ENCODE data around the gene ZFP36L1.

ZFP36L1 gene

DNA sequence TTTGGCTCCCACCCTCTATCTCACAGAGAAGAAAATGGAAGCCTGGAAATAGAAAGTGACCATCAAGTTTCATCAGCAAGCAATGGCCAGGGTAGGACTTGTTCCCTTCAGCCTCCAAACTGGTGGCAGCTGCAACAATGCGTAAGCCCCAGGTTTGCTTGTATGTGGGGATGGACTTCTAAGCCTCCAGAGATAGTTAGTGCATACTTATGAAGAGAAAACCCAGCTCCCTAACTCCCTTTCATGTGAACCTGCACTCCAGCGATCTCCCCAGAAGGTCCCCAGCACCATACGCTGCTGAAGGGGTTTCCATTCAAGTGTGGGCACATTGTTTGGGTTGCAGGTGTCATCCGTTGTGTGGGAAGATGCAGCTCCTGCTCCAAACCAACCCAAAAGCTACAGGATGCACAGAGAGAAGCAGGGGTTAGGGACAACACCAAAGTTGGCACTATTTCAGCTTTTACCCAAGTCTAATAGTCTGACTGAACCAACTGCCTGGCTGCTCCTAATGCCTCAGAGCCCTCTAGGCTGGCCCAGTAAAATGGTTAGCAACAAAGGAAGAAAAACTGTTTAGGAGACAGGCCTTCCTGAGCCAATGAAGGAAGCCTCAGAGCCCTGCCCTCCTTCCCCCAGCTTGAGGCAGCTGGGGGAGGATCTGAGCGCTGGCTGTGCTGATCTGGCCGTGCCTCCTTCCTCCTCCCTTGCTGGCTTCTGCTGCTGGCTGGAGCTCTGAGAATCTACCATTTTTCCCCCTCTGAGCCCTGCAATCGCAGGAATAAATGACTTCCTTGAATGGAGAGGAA lies 12.3 kb downstream of the ZFP36L1 start:
- DNase-seq (ENCODE audit: insufficient read length) (no peak), FAIRE-seq (no peak)
- TF ChIP-seq TAF1 (IDR thresholded peaks at IDR 0.05; ENCODE audit: borderline replicate concordance, low read depth, low read length), result no peak
- no peak for TF ChIP-seq POLR2AphosphoS5 (IDR thresholded peaks at IDR 0.05; ENCODE audit: low read depth, low read length)
- TF ChIP-seq POLR2A (IDR thresholded peaks at IDR 0.05; ENCODE audit: low read depth, low read length), result no peak

DNA sequence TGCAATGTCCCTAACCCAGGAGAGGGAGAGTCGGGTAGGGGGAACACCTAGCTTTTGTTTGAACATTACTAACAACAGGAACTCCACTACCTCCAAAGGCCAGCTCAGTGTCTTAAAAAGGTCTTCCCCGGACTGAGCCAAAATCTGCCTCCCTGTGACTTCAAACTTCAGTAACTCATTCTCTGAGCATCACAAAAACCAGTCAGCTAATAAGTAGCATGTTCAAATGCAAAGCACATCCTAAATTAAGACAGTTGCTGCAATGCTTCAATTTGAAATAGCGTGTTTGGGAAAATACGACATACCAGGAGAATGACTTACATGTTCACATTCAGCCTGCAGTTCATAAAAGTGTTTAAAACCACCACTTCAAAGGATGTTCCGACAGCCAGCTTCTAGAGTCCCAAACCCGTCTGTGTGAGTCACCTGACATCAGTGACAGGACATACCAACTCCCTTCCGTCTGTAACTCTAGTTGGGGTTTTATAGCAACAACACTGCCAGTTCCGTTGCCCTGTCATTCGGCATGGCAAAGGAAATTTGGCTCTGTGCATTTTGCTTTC lies 13.0 kb downstream of the ZFP36L1 start:
- TF ChIP-seq POLR2A (IDR thresholded peaks at IDR 0.05; ENCODE audit: low read depth, low read length) (no peak), POLR2AphosphoS5 (IDR thresholded peaks at IDR 0.05; ENCODE audit: low read depth, low read length) (no peak), TAF1 (IDR thresholded peaks at IDR 0.05; ENCODE audit: borderline replicate concordance, low read depth, low read length) (no peak)
- no peak for FAIRE-seq

DNA sequence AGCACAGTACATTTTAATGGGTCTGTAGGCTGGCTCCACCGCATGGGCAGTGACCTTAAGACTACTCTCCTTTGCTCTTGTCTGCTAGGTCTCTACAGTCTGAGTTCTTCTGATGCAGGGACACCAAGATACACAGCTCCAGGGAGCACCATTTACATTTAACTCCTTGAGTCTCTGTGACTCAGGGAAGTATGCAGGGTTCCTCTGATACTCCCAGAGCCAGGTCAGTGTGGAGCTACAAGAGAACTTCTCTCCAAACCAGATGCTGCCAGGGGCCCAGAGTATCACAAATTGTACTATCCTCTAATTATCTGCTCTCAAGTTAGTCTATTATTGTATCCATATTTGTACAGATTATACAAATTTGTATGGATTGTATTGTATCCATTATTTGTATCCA lies 15.2 kb downstream of the ZFP36L1 start:
- DNase-seq (ENCODE audit: insufficient read length) (no peak), FAIRE-seq (no peak)
- TF ChIP-seq TAF1 (IDR thresholded peaks at IDR 0.05; ENCODE audit: borderline replicate concordance, low read depth, low read length) (no peak), POLR2AphosphoS5 (IDR thresholded peaks at IDR 0.05; ENCODE audit: low read depth, low read length) (no peak)

More for the DNA sequence above, 13.0 kb downstream of the ZFP36L1 start:
- no peak for DNase-seq (ENCODE audit: insufficient read length)

DNA sequence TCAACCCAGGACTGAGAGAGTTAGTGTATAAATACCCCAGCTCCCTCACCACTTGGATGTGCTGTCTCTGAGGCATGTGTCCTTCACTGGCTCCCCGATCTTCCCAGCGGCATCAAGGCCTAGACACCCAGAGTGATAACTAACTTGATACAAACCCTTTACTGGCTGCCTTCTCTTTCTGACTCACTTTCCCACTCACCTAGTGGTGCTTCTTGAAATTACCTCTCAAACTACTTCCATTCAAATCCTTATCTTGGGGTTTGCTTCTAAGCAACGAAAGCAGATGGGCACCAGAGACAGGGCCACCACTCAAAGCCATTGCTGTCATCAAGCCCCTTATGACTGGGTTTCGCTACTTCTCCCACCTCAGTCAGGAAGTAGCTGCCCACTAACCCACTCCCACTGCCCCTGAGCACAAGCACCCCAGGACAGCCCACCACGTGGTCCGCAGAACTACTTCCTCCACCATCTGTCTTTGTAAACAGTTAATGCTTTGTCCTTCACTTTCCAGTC lies 17.2 kb downstream of the ZFP36L1 start:
- TF ChIP-seq TAF1 (IDR thresholded peaks at IDR 0.05; ENCODE audit: borderline replicate concordance, low read depth, low read length) (no peak), POLR2A (IDR thresholded peaks at IDR 0.05; ENCODE audit: low read depth, low read length) (no peak)
- no peak for DNase-seq (ENCODE audit: insufficient read length)
- no peak for FAIRE-seq

DNA sequence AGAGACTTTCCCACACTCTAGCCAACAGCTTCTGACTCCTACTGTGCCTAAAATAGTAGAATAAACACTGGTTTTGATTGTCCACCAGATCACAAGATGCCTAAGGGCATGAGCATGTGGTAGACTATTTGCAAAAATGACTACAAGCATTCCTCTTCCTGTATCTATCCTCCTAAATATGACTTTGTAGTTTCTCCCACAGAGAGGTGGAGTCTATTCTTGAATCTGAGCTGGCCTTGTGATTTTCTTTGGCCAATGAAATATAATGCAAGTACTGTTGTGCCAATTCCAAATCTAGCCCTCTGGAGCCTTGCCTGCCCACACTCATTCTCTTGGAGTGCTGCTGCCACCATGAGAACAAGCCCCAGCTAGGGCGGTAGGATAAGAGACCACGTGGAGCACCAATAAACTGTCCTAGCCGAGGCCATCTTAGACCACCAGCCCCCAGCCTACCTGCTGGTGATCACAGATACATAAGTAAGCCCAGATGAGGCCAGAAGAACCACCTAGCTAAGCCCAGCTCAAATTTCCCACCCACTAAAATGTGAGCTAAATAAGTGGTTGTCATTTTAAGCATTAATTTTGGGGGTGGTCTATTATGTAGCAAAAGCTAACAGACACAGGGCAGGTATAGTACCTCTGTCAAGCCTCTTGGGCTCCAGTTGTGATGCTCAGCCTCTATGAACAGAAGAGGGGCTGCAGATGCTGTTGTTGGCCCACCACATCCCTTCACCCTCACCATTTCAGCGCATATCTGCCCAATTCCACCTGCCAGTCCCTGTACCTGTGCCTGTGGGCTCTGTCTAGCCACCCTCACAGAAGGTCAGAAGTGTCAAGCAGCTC lies 17.9 kb downstream of the ZFP36L1 start:
- DNase-seq (ENCODE audit: insufficient read length) (no peak), FAIRE-seq (no peak)
- TF ChIP-seq POLR2A (IDR thresholded peaks at IDR 0.05; ENCODE audit: low read depth, low read length) (no peak), TAF1 (IDR thresholded peaks at IDR 0.05; ENCODE audit: borderline replicate concordance, low read depth, low read length) (no peak), POLR2AphosphoS5 (IDR thresholded peaks at IDR 0.05; ENCODE audit: low read depth, low read length) (no peak)

DNA sequence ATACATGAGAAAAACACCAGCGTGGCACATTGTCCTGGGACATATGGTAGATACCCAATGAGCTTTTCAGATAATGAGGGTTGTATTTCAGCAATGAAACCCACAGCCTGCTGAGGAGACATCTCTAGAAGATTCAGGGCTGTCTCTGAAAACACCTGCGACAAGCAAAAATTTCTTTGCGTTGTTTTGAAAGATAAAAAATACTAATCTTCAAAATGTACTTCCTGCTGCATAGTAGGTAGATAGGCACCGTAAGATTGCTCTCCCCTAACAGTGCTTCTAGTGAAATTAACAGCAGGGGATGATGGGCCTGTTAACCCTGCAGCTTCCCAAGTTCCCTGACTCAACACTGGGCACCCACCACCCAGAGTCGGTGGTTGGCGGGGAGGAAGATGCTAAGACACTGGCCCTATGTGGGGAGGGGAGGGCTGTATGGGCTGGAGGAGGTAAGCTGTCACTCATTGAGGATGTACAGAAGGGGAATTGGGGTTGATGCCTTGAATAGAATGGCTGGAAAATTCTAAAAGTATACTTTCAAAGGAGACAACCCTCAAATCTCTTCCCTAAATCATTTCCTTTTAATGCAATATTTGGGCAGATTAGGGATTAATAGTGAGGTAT lies 20.0 kb downstream of the ZFP36L1 start:
- FAIRE-seq, result no peak
- no peak for TF ChIP-seq TAF1 (IDR thresholded peaks at IDR 0.05; ENCODE audit: borderline replicate concordance, low read depth, low read length)
- DNase-seq (ENCODE audit: insufficient read length), result no peak

DNA sequence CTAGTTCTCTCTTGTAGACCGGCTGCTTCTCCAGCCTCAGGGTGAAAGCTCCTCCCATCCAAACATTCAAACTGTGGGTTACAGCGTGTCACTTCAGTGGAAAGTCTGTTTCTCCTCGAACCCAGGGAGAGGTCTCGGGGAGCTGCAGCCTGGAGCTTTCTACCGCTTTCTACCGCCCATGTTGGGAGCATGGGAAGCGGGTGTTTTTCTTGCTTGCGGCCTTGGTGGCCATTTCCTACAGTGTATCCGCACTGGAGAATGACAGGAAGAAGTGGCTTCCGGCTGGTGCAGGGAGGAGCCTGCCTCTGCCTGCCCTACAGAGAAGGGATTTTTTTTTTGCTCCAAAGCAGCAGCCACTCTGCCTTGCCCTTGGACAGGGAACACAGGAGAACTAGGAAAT lies 21.2 kb downstream of the ZFP36L1 start:
- FAIRE-seq, result no peak
- TF ChIP-seq POLR2AphosphoS5 (IDR thresholded peaks at IDR 0.05; ENCODE audit: low read depth, low read length), result no peak
- no peak for TF ChIP-seq POLR2A (IDR thresholded peaks at IDR 0.05; ENCODE audit: low read depth, low read length)
- no peak for TF ChIP-seq TAF1 (IDR thresholded peaks at IDR 0.05; ENCODE audit: borderline replicate concordance, low read depth, low read length)
- DNase-seq (ENCODE audit: insufficient read length), result no peak

DNA sequence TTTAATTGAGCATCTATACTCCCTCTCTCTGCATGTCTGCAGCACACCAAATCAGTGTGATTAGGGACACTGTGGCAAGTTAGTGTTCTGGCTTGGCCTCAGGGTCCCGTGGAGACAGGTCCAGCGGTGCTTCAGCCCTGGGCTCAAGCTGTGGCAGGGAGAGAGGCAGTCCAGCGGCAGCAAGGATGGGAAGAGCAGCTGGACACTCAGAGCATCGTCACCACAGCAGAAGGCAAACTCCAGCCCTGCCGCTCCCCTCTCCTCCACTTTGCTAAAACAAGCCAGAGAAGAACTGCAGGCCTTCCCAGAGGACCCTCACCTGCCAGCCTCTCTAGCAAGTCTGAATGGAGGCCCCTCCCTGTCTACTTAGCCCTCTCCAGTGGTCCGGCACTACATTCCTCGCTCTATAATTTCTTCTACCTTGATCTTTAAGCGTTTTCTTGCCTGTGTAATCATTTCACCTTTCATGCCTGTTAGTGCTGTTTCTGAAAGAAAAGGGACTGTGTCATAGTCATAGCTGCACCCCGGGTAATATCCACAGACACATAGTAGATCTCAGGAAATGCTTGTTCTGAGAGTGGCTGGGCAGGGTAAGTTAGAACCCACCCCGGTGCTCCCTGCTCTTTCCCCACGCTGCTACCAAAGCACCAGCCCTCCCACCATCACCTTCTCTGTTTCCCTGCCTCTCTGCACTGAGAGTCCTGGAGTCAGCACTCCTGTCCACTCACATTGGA lies 22.1 kb downstream of the ZFP36L1 start:
- no peak for FAIRE-seq

DNA sequence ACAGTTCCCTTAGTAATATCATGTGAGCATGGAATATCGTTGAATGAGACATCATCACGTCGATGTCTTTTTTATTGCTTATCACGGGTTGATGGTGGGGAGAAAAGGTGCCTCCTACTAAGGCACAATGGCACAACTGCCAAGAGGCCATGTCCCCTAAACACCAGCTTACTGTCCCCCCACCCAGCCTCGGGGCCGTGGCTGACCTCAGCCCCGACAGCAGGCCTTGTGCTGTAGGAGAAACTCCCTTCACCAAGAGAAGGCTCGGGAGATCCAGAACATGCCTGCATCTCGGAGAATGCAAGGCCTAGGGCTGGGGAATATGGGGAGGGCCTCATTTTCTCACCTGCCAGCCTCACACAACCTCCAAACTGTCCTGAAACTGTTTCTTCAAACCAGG lies 22.8 kb downstream of the ZFP36L1 start:
- DNase-seq (ENCODE audit: insufficient read length) (no peak), FAIRE-seq (no peak)
- TF ChIP-seq POLR2A (IDR thresholded peaks at IDR 0.05; ENCODE audit: low read depth, low read length), result no peak
- TF ChIP-seq POLR2AphosphoS5 (IDR thresholded peaks at IDR 0.05; ENCODE audit: low read depth, low read length), result no peak
- no peak for TF ChIP-seq TAF1 (IDR thresholded peaks at IDR 0.05; ENCODE audit: borderline replicate concordance, low read depth, low read length)

More for the DNA sequence above, 22.1 kb downstream of the ZFP36L1 start:
- DNase-seq (ENCODE audit: insufficient read length), result no peak
- TF ChIP-seq TAF1 (IDR thresholded peaks at IDR 0.05; ENCODE audit: borderline replicate concordance, low read depth, low read length), result no peak
- no peak for TF ChIP-seq POLR2A (IDR thresholded peaks at IDR 0.05; ENCODE audit: low read depth, low read length)
- no peak for TF ChIP-seq POLR2AphosphoS5 (IDR thresholded peaks at IDR 0.05; ENCODE audit: low read depth, low read length)

DNA sequence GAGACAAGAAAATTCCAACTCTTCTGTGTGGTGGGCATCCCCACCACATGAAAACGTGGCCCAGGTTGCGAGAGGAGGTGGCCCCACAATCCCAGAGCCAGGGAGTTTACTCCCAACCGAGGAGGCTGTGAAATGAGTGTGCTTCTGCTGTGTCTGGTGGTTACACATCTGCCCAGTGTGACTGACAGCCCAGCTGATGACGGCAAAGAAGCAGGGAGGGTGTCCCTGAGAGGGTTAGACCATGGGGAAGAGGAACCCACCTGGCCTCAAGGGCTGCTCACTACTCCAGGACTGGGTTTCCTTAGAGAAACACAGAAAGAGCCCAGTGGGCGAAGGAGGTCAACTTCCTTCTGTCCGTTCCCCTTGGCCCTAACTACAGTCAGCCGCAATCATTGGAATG lies 24.6 kb downstream of the ZFP36L1 start:
- DNase-seq (ENCODE audit: insufficient read length) (no peak), FAIRE-seq (no peak)

DNA sequence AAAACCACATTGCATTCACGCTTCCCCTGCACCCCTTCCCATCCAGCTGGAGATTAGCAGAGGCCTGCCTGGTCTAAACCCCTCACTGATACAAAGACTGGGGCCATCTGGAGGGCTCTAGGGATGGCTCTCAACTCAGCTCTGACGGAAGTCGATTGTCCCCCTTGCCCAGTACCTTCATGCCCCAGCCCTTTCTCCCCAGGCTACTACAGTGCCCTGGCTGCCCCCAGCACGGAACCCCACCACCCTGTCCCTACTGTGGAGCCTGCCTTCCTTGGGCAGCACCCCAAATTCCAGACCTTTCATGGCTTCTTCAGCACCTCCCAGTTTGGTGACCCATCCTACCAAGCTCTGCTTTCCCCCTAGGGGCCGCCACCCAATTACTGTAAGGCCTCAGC lies 25.6 kb downstream of the ZFP36L1 start:
- TF ChIP-seq TAF1 (IDR thresholded peaks at IDR 0.05; ENCODE audit: borderline replicate concordance, low read depth, low read length), result no peak
- TF ChIP-seq POLR2A (IDR thresholded peaks at IDR 0.05; ENCODE audit: low read depth, low read length), result no peak
- no peak for TF ChIP-seq POLR2AphosphoS5 (IDR thresholded peaks at IDR 0.05; ENCODE audit: low read depth, low read length)
- no peak for FAIRE-seq
- DNase-seq (ENCODE audit: insufficient read length), result no peak

More for the DNA sequence above, 24.6 kb downstream of the ZFP36L1 start:
- TF ChIP-seq POLR2AphosphoS5 (IDR thresholded peaks at IDR 0.05; ENCODE audit: low read depth, low read length) (no peak), POLR2A (IDR thresholded peaks at IDR 0.05; ENCODE audit: low read depth, low read length) (no peak), TAF1 (IDR thresholded peaks at IDR 0.05; ENCODE audit: borderline replicate concordance, low read depth, low read length) (no peak)

All from GM12892 (cell line).